Activated CD4-positive, alpha-beta memory T cell treated with anti-CD3 and anti-CD28 coated beads, Interleukin-2, amount 10 ng/mL, durations not matched to agents 7 days and 5 days (primary cell): ENCODE measurements around the gene PACRG. TPM values are rescaled to one million over a fixed set of nuclear protein-coding genes. Genes with fewer than 3 reads are reported as not detected.

ENCODE experiments used
- CTCF ChIA-PET: fragments of 350-600 bp; sonication (Branson Sonifier 250); formaldehyde crosslinking; loops from one replicate; lab custom pipeline; 2021; ENCODE audit warnings: antibody characterized with exemption, inconsistent platforms; lab: Charles Lee
- POLR2A ChIA-PET: fragments of 350-600 bp; sonication (Branson Sonifier 250); formaldehyde crosslinking; loops from one replicate; lab custom pipeline; 2021; ENCODE audit warnings: antibody characterized with exemption; lab: Charles Lee
- DNase-seq: peaks from one replicate; pipeline ENCODE4 v3.0.0-alpha.2; 2020
- H3K27ac Mint-ChIP-seq: one replicate; pipeline ENCODE4 v1.8.0; 2021; ENCODE audit warnings: mild to moderate bottlenecking, mixed read lengths
- H3K27me3 Mint-ChIP-seq: one replicate; pipeline ENCODE4 v1.8.0; 2021; ENCODE audit warnings: mixed read lengths
- H3K36me3 Mint-ChIP-seq: one replicate; pipeline ENCODE4 v1.8.0; 2021; ENCODE audit warnings: low read depth, mixed read lengths
- H3K4me1 Mint-ChIP-seq: one replicate; pipeline ENCODE4 v1.8.0; 2021; ENCODE audit warnings: mixed read lengths
- H3K4me3 Mint-ChIP-seq: one replicate; pipeline ENCODE4 v1.8.0; 2021; ENCODE audit warnings: mild to moderate bottlenecking, mixed read lengths
- H3K9me3 Mint-ChIP-seq: one replicate; pipeline ENCODE4 v1.8.0; 2021; ENCODE audit warnings: mixed read lengths
- total RNA-seq, 2 experiments: library from RNA; stranded (reverse); gene quantifications; one replicate each; pipeline ENCODE4 v1.2.3, GENCODE V29; 2021

PACRG gene
- total RNA-seq, 2 experiments from 2014 or later = not detected

GRCh38 chr6:163349696-163350095 is 621.9 kb downstream of the PACRG start:
- Mint-ChIP-seq H3K9me3 (no peaks in the 10 kb centered on the region), H3K36me3 (no peaks in the 10 kb centered on the region), H3K4me3 (no peak overlapping the region), H3K27ac (no peak overlapping the region), H3K4me1 (no peaks in the 10 kb centered on the region), H3K27me3 (no peaks in the 10 kb centered on the region)
- ChIA-PET POLR2A (no interaction called here), CTCF (no interaction called here)
- no peak for DNase-seq

- CTCF ChIA-PET = no interaction called here
- no peaks in the 10 kb centered on the region for H3K36me3 Mint-ChIP-seq
- DNase-seq = no peak
- no peaks in the 10 kb centered on the region for H3K27me3 Mint-ChIP-seq
- H3K9me3 Mint-ChIP-seq = no peaks in the 10 kb centered on the region
- no peak overlapping the region for H3K27ac Mint-ChIP-seq
- POLR2A ChIA-PET = no interaction called here
- H3K4me1 Mint-ChIP-seq = no peaks in the 10 kb centered on the region
- no peak overlapping the region for H3K4me3 Mint-ChIP-seq
Measured at GRCh38 chr6:163351013-163351412, 623.2 kb downstream of the PACRG start.

- no peaks in the 10 kb centered on the region for H3K4me1 Mint-ChIP-seq
- no peaks in the 10 kb centered on the region for H3K36me3 Mint-ChIP-seq
- no peak overlapping the region for H3K4me3 Mint-ChIP-seq
- H3K9me3 Mint-ChIP-seq = no peaks in the 10 kb centered on the region
- ChIA-PET POLR2A (no interaction called here), CTCF (no interaction called here)
- no peak overlapping the region for H3K27ac Mint-ChIP-seq
- DNase-seq = no peak
- no peaks in the 10 kb centered on the region for H3K27me3 Mint-ChIP-seq
Measured at GRCh38 chr6:163352011-163352685, 624.4 kb downstream of the PACRG start.

- H3K27ac Mint-ChIP-seq = no peak overlapping the region
- ChIA-PET CTCF (no interaction called here), POLR2A (no interaction called here)
- H3K36me3 Mint-ChIP-seq = no peaks in the 10 kb centered on the region
- DNase-seq = no peak
- H3K9me3 Mint-ChIP-seq = no peaks in the 10 kb centered on the region
- H3K27me3 Mint-ChIP-seq = no peaks in the 10 kb centered on the region
- H3K4me3 Mint-ChIP-seq = no peak overlapping the region
- H3K4me1 Mint-ChIP-seq = no peaks in the 10 kb centered on the region
Measured at GRCh38 chr6:163352966-163353365, 625.2 kb downstream of the PACRG start.

- no peaks in the 10 kb centered on the region for H3K27me3 Mint-ChIP-seq
- no peak for DNase-seq
- no peaks in the 10 kb centered on the region for H3K36me3 Mint-ChIP-seq
- CTCF ChIA-PET = interaction anchor here (0.5 kb wide), 1 partner anchor 73 kb away, joined by 5 read pairs; no protein-coding TSS in a partner anchor
- no peaks in the 10 kb centered on the region for H3K4me1 Mint-ChIP-seq
- no peaks in the 10 kb centered on the region for H3K9me3 Mint-ChIP-seq
- POLR2A ChIA-PET = no interaction called here
- no peak overlapping the region for H3K4me3 Mint-ChIP-seq
- no peak overlapping the region for H3K27ac Mint-ChIP-seq
Measured at GRCh38 chr6:163354085-163354484, 626.3 kb downstream of the PACRG start.

GRCh38 chr6:163354761-163355425 is 627.1 kb downstream of the PACRG start:
- ChIA-PET POLR2A (no interaction called here), CTCF (no interaction called here)

GRCh38 chr6:163355426-163355991 is 627.7 kb downstream of the PACRG start:
- no peak overlapping the region for H3K27ac Mint-ChIP-seq
- ChIA-PET CTCF (no interaction called here), POLR2A (no interaction called here)
- H3K9me3 Mint-ChIP-seq = no peaks in the 10 kb centered on the region
- no peak for DNase-seq
- no peak overlapping the region for H3K4me3 Mint-ChIP-seq
- H3K36me3 Mint-ChIP-seq = no peaks in the 10 kb centered on the region
- no peaks in the 10 kb centered on the region for H3K27me3 Mint-ChIP-seq
- no peaks in the 10 kb centered on the region for H3K4me1 Mint-ChIP-seq

More at GRCh38 chr6:163354761-163355425, 627.1 kb downstream of the PACRG start:
- H3K4me3 Mint-ChIP-seq = no peak overlapping the region
- H3K9me3 Mint-ChIP-seq = no peaks in the 10 kb centered on the region
- H3K36me3 Mint-ChIP-seq = no peaks in the 10 kb centered on the region
- DNase-seq = no peak
- no peaks in the 10 kb centered on the region for H3K27me3 Mint-ChIP-seq
- H3K4me1 Mint-ChIP-seq = no peaks in the 10 kb centered on the region
- no peak overlapping the region for H3K27ac Mint-ChIP-seq

GRCh38 chr6:163356324-163356723 is 628.5 kb downstream of the PACRG start:
- CTCF ChIA-PET = no interaction called here
- DNase-seq = no peak

GRCh38 chr6:163356743-163357142 is 629.0 kb downstream of the PACRG start:
- H3K4me1 Mint-ChIP-seq = no peaks in the 10 kb centered on the region
- CTCF ChIA-PET = no interaction called here
- H3K27me3 Mint-ChIP-seq = no peaks in the 10 kb centered on the region
- DNase-seq = no peak
- H3K9me3 Mint-ChIP-seq = no peaks in the 10 kb centered on the region
- POLR2A ChIA-PET = no interaction called here
- no peak overlapping the region for H3K27ac Mint-ChIP-seq
- no peak overlapping the region for H3K4me3 Mint-ChIP-seq
- H3K36me3 Mint-ChIP-seq = no peaks in the 10 kb centered on the region

More at GRCh38 chr6:163356324-163356723, 628.5 kb downstream of the PACRG start:
- H3K4me3 Mint-ChIP-seq = no peak overlapping the region
- no peaks in the 10 kb centered on the region for H3K27me3 Mint-ChIP-seq
- no peaks in the 10 kb centered on the region for H3K36me3 Mint-ChIP-seq
- H3K4me1 Mint-ChIP-seq = no peaks in the 10 kb centered on the region
- H3K9me3 Mint-ChIP-seq = no peaks in the 10 kb centered on the region
- POLR2A ChIA-PET = no interaction called here
- H3K27ac Mint-ChIP-seq = no peak overlapping the region

- ChIA-PET POLR2A (no interaction called here), CTCF (no interaction called here)
- H3K27me3 Mint-ChIP-seq = peaks cover 3% of the 10 kb centered on the region
- H3K27ac Mint-ChIP-seq = no peak overlapping the region
- no peak overlapping the region for H3K4me3 Mint-ChIP-seq
- H3K36me3 Mint-ChIP-seq = no peaks in the 10 kb centered on the region
- no peaks in the 10 kb centered on the region for H3K4me1 Mint-ChIP-seq
- no peaks in the 10 kb centered on the region for H3K9me3 Mint-ChIP-seq
- DNase-seq = no peak
Measured at GRCh38 chr6:163364641-163365040, 636.9 kb downstream of the PACRG start.

Other genes with a start within 250 kb of the PACRG start
- gene PRKN, start 208 bp upstream of the PACRG start, total RNA-seq = under 1 TPM; 0.13 to 0.43 TPM